ENCODE measurements around the gene EPHA3.

DNA sequence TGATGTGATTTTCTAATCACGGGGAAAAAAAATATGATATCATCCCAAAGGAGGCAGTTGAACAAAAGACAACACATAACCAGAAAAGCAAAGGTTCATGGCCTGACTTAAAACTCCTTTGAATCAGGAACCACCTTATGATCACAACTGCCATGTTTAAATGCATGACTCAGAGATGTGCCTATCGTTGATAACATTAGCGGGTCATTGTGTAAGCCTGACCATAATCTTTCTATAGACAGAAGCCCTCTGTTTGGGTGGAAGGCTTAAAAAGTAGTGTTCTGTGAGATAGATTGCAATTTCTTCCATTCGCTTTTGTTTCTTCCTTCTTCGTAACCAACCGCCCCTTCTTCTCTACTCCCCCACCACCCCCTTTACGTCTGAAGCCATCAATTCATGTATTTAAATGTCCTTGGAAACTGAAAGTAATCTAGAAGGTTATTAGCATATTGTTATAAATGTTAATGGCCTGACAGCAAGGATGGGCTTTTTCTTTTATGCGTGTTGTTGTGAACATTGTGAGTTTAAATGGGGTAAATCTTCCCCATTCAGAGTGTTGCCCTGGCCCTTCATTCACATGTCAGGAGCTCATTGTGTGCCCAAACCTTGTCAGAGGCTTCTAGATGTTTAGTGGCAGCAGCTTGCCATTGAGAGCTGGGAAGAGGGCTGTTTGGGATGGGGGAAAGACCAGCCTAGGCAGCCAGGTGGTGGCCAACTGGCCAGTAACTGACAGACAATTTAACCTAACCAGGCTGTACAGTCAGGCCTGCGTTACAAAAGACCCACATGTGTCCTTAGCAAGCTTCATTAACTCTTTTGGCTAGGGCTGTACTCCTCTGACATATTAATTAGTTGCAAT is 64.5 kb downstream of the EPHA3 start:
- TF ChIP-seq CTCF (IDR thresholded peaks at IDR 0.05; ENCODE audit: extremely low read depth in 1 of 2, insufficient read depth in 1 of 2, low read depth in 1 of 2, low read length in 2 of 2) (no peak), JUN (IDR thresholded peaks at IDR 0.05; ENCODE audit: borderline replicate concordance, insufficient read depth, insufficient read length, low read depth) (no peak), POLR2A (IDR thresholded peaks at IDR 0.05; ENCODE audit: low read depth, low read length) (no peak), POLR2AphosphoS5 (IDR thresholded peaks at IDR 0.05; ENCODE audit: insufficient read depth, low read depth, low read length) (no peak)
